ENCODE results near the gene PRRC2B. TPM values are rescaled to one million over a fixed set of nuclear protein-coding genes. Genes with fewer than 3 reads are reported as not detected.

The PRRC2B gene
- total and polyA plus RNA-seq, 2 of the 13 experiments (the other 11 are each of a cell fraction or from before 2014, with no cell fraction given) = 20.8 to 37.4 TPM

- TF ChIP-seq ZNF343 (CRISPR knock-in tag; IDR thresholded peaks at IDR 0.05) (no peak), MED1 (CRISPR knock-in tag; IDR thresholded peaks at IDR 0.05) (no peak), ZNF710 (CRISPR knock-in tag; IDR thresholded peaks at IDR 0.05; ENCODE audit: borderline replicate concordance) (no peak), GRHL1 (CRISPR knock-in tag; conservative IDR thresholded peaks at IDR 0.05) (no peak)
These were observed 28.4 kb downstream of the PRRC2B start (continued) for GRCh38 chr9:131422241-131422792.

- POLR2A ChIA-PET = no interaction called here
- no peaks in the 10 kb centered on the region for H3K9me3 ChIP-seq (ENCODE audit: low read length)
- ATAC-seq (no peak), FAIRE-seq (no peak), DNase-seq (ENCODE audit: low spot score) (no peak)
- CTCF ChIA-PET (ENCODE audit: low intra/inter-chr PET ratio, low total read pairs) = no interaction called here
- in situ Hi-C loops (cut with HindIII; ENCODE audit: extremely low pct_ligation_motif_present, low pct_unique_long_range_greater_than_20kb) (no loop called here), intact Hi-C loops (cut with micrococcal nuclease; ENCODE audit: unreplicated experiment) (no loop called here)
- BruUV-seq (replicated peaks) = no TSS peak
- H3K4me2 ChIP-seq (ENCODE audit: low read depth, low read length) = no peak overlapping the region
- H3K4me3 ChIP-seq (replicated peaks in 1 of 3; ENCODE audit: insufficient read depth in 1 of 3, low read depth in 2 of 3, low read length in 3 of 3) = no peak overlapping the region
- H4K20me1 ChIP-seq (ENCODE audit: insufficient read depth, low read length) = peaks cover 89% of the 10 kb centered on the region
- no peak for TF ChIP-seq ZFP36L2 (CRISPR knock-in tag; IDR thresholded peaks at IDR 0.05)
- TF ChIP-seq DDIT3 (CRISPR knock-in tag; IDR thresholded peaks at IDR 0.05) = no peak
- no peak for TF ChIP-seq STAT5B (CRISPR knock-in tag; IDR thresholded peaks at IDR 0.05)
- TF ChIP-seq RBM22 (optimal IDR thresholded peaks at IDR 0.05; ENCODE audit: low read length) = peak; percentile 8
- no peak overlapping the region for H2AFZ ChIP-seq (ENCODE audit: low read length)
- peaks cover 5 to 17% of the 10 kb centered on the region in 2 experiments; a peak in 4 of 5 replicates for H3K36me3 ChIP-seq (replicated peaks in 1 of 2; ENCODE audit: control insufficient read depth in 1 of 2, insufficient read depth in 2 of 2, low read length in 2 of 2)
- H3K27me3 ChIP-seq (ENCODE audit: control insufficient read depth in 1 of 2, insufficient read depth in 2 of 2, low read length in 2 of 2) = no peaks in the 10 kb centered on the region
- no peak overlapping the region for H3K27ac ChIP-seq (ENCODE audit: extremely low read length, insufficient read depth, low read length)
- peaks cover 95% of the 10 kb centered on the region for H3K79me2 ChIP-seq (ENCODE audit: insufficient read depth, low read length)
- H3K9ac ChIP-seq (ENCODE audit: insufficient read depth, low read depth, low read length) = no peak overlapping the region
- H3K4me1 ChIP-seq (ENCODE audit: insufficient read depth, low read length) = peaks cover 62% of the 10 kb centered on the region
- WGBS (ENCODE audit: low lambda C conversion rate) = 95% methylated on average over 10 of the region's 14 CpGs
These were observed 29.3 kb downstream of the PRRC2B start for GRCh38 chr9:131423171-131423581.
